ENCODE data around the gene NBEA. TPM values are rescaled to one million over a fixed set of nuclear protein-coding genes. Genes with fewer than 3 reads are reported as not detected.

NBEA gene
- total RNA-seq, 1 experiment from 2014 or later, result 3.3 TPM

- intact Hi-C loops (cut with micrococcal nuclease; ENCODE audit: unreplicated experiment), result no loop called here
- H3K9me3 ChIP-seq (ENCODE audit: control insufficient read depth, insufficient read depth, low read depth, low read length), result no peaks in the 10 kb centered on the region
- no peaks in the 10 kb centered on the region for H3K36me3 ChIP-seq (ENCODE audit: control insufficient read depth, insufficient read depth, low read length)
- ATAC-seq (no peak), DNase-seq (ENCODE audit: low read depth, low spot score) (no peak)
- ChIA-PET POLR2A (no interaction called here), CTCF (no interaction called here)
- no TSS peak for BruUV-seq (replicated peaks)
- in situ Hi-C loops (cut with HindIII; ENCODE audit: low pct_unique_long_range_greater_than_20kb, low sequenced_read_pairs), result no loop called here
- H3K27ac ChIP-seq (ENCODE audit: low read length), result no peak overlapping the region
- H3K27me3 ChIP-seq (ENCODE audit: control insufficient read depth, insufficient read depth, low read length), result no peaks in the 10 kb centered on the region
- TF ChIP-seq TCF7L2 (IDR thresholded peaks at IDR 0.05; ENCODE audit: low read depth, low read length) (no peak), REST (IDR thresholded peaks at IDR 0.05; ENCODE audit: insufficient read depth in 1 of 2, low read depth in 2 of 2, low read length in 1 of 2) (no peak), CTCF (IDR thresholded peaks at IDR 0.05) (no peak), SIN3A (IDR thresholded peaks at IDR 0.05; ENCODE audit: borderline replicate concordance, insufficient read depth, low read depth, low read length) (no peak), POLR2AphosphoS5 (IDR thresholded peaks at IDR 0.05; ENCODE audit: low read depth, low read length) (no peak)
- no peak overlapping the region for H3K4me3 ChIP-seq (ENCODE audit: low read depth in 2 of 2, low read length in 2 of 2)
- no peaks in the 10 kb centered on the region for H3K4me1 ChIP-seq (ENCODE audit: control insufficient read depth, insufficient read depth, low read length)
Measured at GRCh38 chr13:35646056-35646774, 704.1 kb downstream of the NBEA start.

GRCh38 chr13:35648201-35648600, 706.1 kb downstream of the NBEA start:
- Histone ChIP-seq H3K36me3 (ENCODE audit: control insufficient read depth, insufficient read depth, low read length) (no peaks in the 10 kb centered on the region), H3K9me3 (ENCODE audit: control insufficient read depth, insufficient read depth, low read depth, low read length) (no peaks in the 10 kb centered on the region), H3K27ac (ENCODE audit: low read length) (no peak overlapping the region), H3K4me1 (ENCODE audit: control insufficient read depth, insufficient read depth, low read length) (no peaks in the 10 kb centered on the region), H3K4me3 (ENCODE audit: low read depth in 2 of 2, low read length in 2 of 2) (no peak overlapping the region), H3K27me3 (ENCODE audit: control insufficient read depth, insufficient read depth, low read length) (no peaks in the 10 kb centered on the region)
- ChIA-PET POLR2A (no interaction called here), CTCF (no interaction called here)
- ATAC-seq (no peak), DNase-seq (ENCODE audit: low read depth, low spot score) (no peak)
- no TSS peak for BruUV-seq (replicated peaks)
- in situ Hi-C loops (cut with HindIII; ENCODE audit: low pct_unique_long_range_greater_than_20kb, low sequenced_read_pairs) (no loop called here), intact Hi-C loops (cut with micrococcal nuclease; ENCODE audit: unreplicated experiment) (no loop called here)
- TF ChIP-seq POLR2AphosphoS5 (IDR thresholded peaks at IDR 0.05; ENCODE audit: low read depth, low read length) (no peak), TCF7L2 (IDR thresholded peaks at IDR 0.05; ENCODE audit: low read depth, low read length) (no peak)

- H3K4me1 ChIP-seq (ENCODE audit: control insufficient read depth, insufficient read depth, low read length), result no peaks in the 10 kb centered on the region
- no peaks in the 10 kb centered on the region for H3K27me3 ChIP-seq (ENCODE audit: control insufficient read depth, insufficient read depth, low read length)
- no TSS peak for BruUV-seq (replicated peaks)
- CTCF ChIA-PET, result no interaction called here
- ATAC-seq (no peak), DNase-seq (ENCODE audit: low read depth, low spot score) (no peak)
- intact Hi-C loops (cut with micrococcal nuclease; ENCODE audit: unreplicated experiment) (no loop called here), in situ Hi-C loops (cut with HindIII; ENCODE audit: low pct_unique_long_range_greater_than_20kb, low sequenced_read_pairs) (no loop called here)
- TF ChIP-seq SIN3A (IDR thresholded peaks at IDR 0.05; ENCODE audit: borderline replicate concordance, insufficient read depth, low read depth, low read length), result no peak
- no peak for TF ChIP-seq TCF7L2 (IDR thresholded peaks at IDR 0.05; ENCODE audit: low read depth, low read length)
- TF ChIP-seq CTCF (IDR thresholded peaks at IDR 0.05), result no peak
- no peak for TF ChIP-seq REST (IDR thresholded peaks at IDR 0.05; ENCODE audit: insufficient read depth in 1 of 2, low read depth in 2 of 2, low read length in 1 of 2)
- no peak overlapping the region for H3K27ac ChIP-seq (ENCODE audit: low read length)
- no peaks in the 10 kb centered on the region for H3K36me3 ChIP-seq (ENCODE audit: control insufficient read depth, insufficient read depth, low read length)
- POLR2A ChIA-PET, result no interaction called here
- H3K4me3 ChIP-seq (ENCODE audit: low read depth in 2 of 2, low read length in 2 of 2), result no peak overlapping the region
- H3K9me3 ChIP-seq (ENCODE audit: control insufficient read depth, insufficient read depth, low read depth, low read length), result no peaks in the 10 kb centered on the region
Measured at GRCh38 chr13:35649162-35649561, 707.1 kb downstream of the NBEA start.
